GM21786 (cell line): ENCODE measurements around the gene FAHD2B.
A peak's percentile ranks its signal among the peaks of the same experiment; 100 is the strongest.
"Not testable (repeated sequence)": the region's sequence is repeated elsewhere in the genome, so short reads cannot be mapped to it uniquely, and the experiment has no call there.

Source experiments
- ATAC-seq: cut with Tn5 transposase; IDR thresholded peaks from one replicate; pipeline ENCODE4 v1.9.1; 2021; ENCODE audit not compliant: unreplicated experiment

FAHD2B gene

DNA sequence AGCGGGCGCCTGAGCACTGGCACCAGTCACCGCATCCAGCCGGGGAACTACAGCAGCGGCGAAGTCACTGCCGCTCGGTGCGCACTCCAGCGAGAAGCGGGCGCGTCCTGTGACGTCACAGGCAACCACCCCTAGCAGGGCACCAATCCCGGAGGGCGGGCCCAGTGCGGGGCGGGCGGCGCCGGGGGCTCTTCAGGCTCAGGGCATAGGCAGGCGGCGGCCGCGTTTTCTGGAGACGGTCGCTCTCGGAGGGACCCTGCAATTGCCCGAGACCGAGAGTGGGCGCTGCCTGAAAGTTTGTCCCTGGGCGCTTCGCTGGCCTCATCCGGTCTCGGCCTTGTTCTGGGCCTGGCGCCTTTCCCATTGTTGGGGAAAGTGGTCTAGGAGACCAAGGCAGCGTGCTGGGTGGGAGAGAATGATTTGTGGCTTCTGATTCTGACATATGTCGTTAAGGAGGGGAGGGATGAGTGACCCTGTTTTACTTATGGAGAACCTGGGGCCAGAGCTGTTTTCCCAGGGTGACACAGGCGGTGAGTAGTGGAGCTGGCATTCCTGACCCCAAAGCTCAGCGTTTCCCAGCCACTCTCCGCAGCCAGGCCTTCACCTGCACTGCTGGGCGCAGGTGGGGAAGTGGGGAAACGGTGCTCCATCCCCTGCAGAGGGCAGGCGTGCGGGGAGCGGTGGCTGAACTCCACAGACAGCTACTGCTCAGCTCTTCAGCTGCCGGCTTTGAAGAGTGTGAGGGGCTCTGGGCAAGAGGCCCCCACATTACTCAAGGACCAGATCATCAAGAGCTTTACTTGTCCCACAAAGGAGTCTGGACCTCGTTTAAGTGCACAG lies at the start of gene FAHD2B:
TSS of gene FAHD2B (minus strand) at position 111 of the 840 bp plus-strand sequence. CDS start 3,176 bp downstream, outside the sequence.
- ATAC-seq, result peak; percentile 85

GRCh38 chr2:97144016-97144415 lies 49.3 kb upstream of the FAHD2B start:
- not testable (repeated sequence) for ATAC-seq

DNA sequence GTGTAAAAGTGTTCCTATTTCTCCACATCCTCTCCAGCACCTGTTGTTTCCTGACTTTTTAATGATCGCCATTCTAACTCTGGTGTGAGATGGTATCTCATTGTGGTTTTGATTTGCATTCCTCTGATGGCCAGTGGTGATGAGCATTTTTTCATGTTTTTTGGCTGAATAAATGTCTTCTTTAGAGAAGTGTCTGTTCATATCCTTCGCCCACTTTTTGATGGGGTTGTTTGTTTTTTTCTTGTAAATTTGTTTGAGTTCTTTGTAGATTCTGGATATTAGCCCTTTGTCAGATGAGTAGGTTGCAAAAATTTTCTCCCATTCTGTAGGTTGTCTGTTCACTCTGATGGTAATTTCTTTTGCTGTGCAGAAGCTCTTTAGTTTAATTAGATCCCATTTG lies 34.4 kb upstream of the FAHD2B start:
- ATAC-seq, result not testable (repeated sequence)

DNA sequence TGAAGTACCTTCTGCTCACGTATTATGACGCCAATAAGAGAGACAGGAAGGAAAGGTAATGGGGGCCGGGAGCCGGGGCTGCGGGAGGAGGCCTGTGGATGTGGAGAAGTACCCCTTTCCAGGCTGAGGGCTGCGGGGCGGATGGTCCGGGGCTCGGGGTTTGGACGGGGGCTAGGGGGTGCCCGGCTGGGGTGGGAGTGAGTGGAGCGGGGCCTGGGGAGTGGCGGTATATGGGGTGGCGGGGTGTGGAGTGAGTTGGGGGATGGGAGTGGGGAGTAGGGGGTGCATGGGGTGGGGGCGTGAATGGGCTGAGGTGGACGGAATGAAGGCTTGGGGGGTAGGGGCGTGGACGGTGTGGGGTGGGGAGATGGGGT lies 19.2 kb upstream of the FAHD2B start:
- ATAC-seq, result not testable (repeated sequence)

DNA sequence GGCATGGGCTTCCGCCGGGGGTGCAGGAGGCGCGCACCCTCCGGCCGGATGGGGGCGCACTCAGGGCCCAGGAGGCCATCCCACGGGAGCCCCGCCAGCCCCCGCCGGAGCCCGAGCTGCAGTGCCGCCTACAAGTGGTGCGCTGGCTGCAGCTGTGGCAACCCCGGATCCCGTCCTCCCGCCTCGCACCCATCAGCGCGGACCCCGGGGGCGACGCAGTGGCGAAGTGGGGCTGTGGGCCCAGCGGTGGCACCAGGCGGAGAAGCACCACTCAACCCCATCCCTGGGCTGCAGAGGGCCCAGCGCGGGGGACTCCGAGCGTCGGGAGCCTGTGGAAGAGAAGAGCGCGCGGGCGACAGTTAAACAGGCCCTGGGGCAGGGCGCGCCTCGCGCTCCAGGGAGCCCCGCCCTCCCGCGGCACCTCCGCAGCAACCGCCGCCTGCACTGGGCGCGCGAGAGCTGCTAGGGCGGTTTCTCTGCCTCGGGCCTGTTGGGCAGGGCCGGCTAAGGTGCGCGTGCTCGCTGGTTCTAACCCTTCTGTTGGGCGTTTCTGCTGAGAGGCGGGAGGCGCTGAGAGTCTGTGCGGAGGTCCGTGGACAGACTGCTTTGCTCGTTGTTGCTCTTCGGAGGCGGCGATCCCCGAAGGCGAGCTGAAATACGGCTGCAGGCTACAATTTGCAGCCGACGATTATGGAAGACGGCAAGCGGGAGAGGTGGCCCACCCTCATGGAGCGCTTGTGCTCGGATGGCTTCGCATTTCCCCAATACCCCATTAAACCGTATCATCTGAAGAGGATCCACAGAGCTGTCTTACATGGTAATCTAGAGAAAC lies 18.6 kb upstream of the FAHD2B start, which contains the start of gene ANKRD36:
TSS of gene ANKRD36 (plus strand) at position 104 of the 832 bp plus-strand sequence. CDS start at position 691, 587 bp downstream.
- ATAC-seq, result peak; percentile 88

DNA sequence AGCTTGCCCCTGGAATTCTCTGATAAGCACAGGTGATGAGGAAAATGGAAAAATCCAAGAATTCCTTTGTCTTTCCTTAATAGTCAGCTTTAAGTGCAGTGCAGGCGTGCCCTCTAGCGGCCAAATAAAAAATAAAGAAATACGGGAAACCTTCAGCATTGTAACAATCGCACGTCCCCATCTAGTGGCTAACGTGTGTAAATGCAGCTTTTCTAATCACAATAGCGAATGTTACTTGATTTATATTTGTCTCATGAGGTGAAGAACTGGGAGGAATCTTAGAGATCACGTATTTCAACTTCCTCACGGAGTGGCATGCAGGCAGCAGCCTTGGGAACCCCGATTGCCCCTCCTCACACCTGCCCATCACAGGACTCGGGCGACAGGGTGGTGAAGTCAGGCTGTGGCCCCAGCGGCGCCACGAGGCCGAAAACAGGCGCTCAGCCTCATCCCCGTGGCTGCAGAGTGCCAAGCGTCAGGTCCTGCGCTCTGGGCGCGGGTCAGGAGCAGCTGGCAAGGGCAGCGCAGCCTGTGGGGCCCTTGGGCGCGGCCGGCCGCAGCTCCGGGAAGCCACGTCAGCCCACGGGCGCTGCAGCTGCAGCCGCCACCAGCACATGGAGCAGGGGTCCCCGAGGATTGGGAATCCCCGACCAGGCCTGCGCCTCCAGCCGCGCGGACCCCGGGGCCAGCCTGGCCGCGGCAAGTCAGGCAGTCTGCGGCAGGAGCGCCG lies 17.8 kb upstream of the FAHD2B start:
- peak; percentile 52 for ATAC-seq

- not testable (repeated sequence) for ATAC-seq
Measured at GRCh38 chr2:97111246-97111645, 16.6 kb upstream of the FAHD2B start.

- ATAC-seq, result not testable (repeated sequence)
Measured at GRCh38 chr2:97106878-97107277, 12.2 kb upstream of the FAHD2B start.

GRCh38 chr2:97098786-97099372 lies 4.2 kb upstream of the FAHD2B start:
- ATAC-seq, result not testable (repeated sequence)

- no peak for ATAC-seq
Measured at GRCh38 chr2:97095661-97096060, 979 bp upstream of the FAHD2B start.

DNA sequence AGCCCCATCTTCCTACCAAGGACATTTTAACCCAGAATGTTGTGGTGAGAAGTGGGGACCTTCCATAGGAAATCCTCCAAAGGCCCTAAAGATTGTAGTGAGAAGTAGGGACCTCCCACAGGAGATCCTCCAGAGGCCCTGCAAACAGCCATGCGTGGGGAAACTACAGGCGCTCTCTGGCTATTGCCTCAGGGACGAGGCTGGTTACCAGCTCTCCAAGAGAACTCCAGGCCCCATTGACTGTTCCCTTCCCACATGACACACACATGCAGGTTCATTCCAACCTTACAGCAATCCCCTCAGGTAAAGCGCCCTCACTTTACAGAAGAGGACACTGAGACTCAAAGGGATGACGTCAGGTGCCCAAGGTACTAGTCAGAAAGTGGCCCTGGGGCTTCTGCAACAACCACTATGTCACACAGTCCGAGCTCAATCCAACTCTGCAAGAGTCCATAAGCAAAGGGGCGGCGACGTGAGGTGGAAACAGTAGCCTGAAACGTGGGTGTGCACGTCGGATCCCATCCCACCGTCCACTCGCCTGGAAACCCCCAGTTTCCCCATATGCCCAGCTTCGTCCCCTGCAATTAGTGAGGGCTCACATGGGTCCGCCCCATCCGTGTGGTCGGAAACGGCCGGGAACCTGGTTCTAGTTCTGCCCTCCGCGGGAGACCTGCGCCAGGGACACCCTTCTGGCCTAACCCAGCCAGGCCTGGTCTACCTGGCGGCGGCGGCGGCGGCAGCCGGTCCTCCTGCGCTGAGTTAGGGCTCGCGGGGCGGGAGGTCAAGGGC lies 505 bp downstream of the FAHD2B start:
- not testable (repeated sequence) for ATAC-seq

DNA sequence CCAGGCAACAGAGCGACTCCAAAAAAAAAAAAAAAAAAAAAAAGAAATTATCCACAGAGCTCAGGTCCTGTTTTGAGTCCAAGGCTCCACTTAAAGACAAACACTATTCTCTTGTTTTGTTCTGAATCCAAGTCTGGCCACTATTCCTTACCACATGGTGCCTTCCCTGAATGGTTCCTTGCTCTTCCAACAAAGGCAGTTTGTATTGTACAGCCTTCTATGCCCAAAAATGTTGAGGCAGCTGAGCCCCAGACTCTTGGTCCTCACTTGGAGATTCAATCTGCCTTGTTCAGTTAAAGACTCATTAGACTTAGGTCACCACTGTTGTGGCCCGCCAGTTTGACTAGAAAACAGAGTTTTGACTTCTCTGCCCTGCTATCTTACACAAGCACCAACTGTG lies 1.7 kb downstream of the FAHD2B start:
- ATAC-seq, result not testable (repeated sequence)

DNA sequence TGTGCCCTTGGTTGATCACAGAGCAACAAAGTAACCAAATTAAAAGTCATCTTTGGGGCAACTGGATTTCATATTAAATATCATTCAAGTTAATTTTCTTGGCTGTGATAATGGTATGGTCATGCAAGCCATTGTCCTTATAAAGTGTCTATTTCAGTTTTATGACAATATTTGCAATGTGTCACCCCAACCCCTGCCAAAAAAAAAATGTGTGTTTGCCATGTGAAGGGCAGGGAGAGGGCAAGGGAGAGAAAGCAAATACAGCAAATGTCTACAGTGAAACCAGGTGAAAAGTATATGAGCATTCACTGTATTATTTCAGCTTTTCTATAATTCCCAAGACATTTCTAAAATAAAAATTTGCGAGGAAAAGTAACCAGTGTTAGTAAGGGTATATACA lies 6.0 kb downstream of the FAHD2B start:
- ATAC-seq, result not testable (repeated sequence)

DNA sequence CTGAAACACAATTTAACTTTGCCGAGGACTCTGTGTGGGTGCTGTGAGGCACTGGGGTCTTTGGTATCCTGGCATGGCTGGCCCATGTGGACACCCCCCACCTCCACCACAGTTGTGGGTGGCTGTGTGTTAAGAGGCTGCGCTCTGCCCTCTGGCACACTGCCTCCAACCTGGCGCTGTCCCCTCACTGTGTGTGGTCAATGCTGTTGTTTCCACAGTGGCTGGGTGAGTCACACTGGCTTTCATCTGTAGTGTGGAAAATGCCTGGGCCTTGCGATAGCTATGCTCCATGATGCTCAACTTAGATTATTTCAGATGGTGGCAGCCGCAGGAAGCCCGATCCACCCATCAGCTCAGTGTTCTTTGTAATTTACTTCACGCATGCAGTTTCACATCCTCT lies 9.6 kb downstream of the FAHD2B start:
- not testable (repeated sequence) for ATAC-seq

- not testable (repeated sequence) for ATAC-seq
Measured at GRCh38 chr2:97083516-97083915, 11.2 kb downstream of the FAHD2B start.

GRCh38 chr2:97082206-97082605 lies 12.5 kb downstream of the FAHD2B start:
- ATAC-seq, result not testable (repeated sequence)

DNA sequence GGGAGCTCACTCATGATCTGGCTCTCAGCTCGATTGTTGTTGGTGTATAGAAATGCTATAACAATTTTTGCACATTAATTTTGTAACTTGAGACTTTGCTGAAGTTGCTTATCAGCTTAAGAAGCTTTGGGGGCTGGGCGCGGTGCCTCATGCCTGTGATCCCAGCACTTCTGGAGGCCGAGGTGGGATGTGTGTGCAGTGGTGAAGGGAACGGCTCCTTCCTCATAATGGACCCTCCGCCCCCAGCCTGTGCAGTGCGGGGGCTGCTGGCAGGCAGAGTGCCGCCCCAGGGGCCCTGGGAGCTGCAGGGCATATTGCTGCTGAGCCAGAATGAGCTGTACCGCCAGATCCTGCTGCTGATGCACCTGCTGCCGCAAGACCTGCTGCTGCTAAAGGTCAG lies 13.8 kb downstream of the FAHD2B start:
- not testable (repeated sequence) for ATAC-seq

GRCh38 chr2:97077213-97077612 lies 17.5 kb downstream of the FAHD2B start:
- not testable (repeated sequence) for ATAC-seq

DNA sequence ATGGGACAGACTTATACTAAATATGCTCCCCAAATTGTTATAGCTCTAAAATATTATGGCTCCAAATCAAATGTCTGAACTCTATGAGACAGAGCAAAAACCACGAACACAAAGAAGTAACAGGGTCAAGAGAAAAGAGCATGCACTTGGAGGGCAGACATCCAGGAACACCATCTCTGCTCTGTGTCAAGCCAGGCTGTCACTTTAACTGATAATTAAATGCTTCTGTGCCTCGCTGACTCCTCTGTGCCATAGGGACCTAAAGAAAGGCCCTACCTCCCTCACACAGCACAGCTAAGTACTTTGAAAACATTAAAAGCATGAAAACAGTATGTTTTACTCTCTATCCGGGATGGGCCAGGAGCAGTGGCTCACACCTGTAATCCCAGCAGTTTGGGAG lies 23.8 kb downstream of the FAHD2B start:
- ATAC-seq, result not testable (repeated sequence)

GRCh38 chr2:97068722-97069121 lies 26.0 kb downstream of the FAHD2B start:
- ATAC-seq, result not testable (repeated sequence)
